Measurements from ENCODE around the gene BHLHE23.

BHLHE23 gene

GRCh38 chr20:62976886-62977285, 29.9 kb downstream of the BHLHE23 start:
- H3K4me3 ChIP-seq (ENCODE audit: low read length) = no peak overlapping the region
- no peak for TF ChIP-seq ZNF274 (IDR thresholded peaks at IDR 0.05; ENCODE audit: low read depth, low read length)

- H3K4me3 ChIP-seq (ENCODE audit: low read length) = no peak overlapping the region
- TF ChIP-seq ZNF274 (IDR thresholded peaks at IDR 0.05; ENCODE audit: low read depth, low read length) = no peak
These were observed 30.8 kb downstream of the BHLHE23 start for GRCh38 chr20:62975812-62976508.

- H3K4me3 ChIP-seq (ENCODE audit: low read length) = no peak overlapping the region
- no peak for TF ChIP-seq ZNF274 (IDR thresholded peaks at IDR 0.05; ENCODE audit: low read depth, low read length)
These were observed 31.5 kb downstream of the BHLHE23 start for GRCh38 chr20:62975251-62975760.

- no peak overlapping the region for H3K4me3 ChIP-seq (ENCODE audit: low read length)
- no peak for TF ChIP-seq ZNF274 (IDR thresholded peaks at IDR 0.05; ENCODE audit: low read depth, low read length)
These were observed 33.7 kb downstream of the BHLHE23 start for GRCh38 chr20:62972845-62973745.

GRCh38 chr20:62971950-62972844, 34.6 kb downstream of the BHLHE23 start:
- H3K4me3 ChIP-seq (ENCODE audit: low read length) = no peak overlapping the region
- no peak for TF ChIP-seq ZNF274 (IDR thresholded peaks at IDR 0.05; ENCODE audit: low read depth, low read length)

GRCh38 chr20:62971211-62971949, 35.4 kb downstream of the BHLHE23 start:
- no peak overlapping the region for H3K4me3 ChIP-seq (ENCODE audit: low read length)
- TF ChIP-seq ZNF274 (IDR thresholded peaks at IDR 0.05; ENCODE audit: low read depth, low read length) = no peak

GRCh38 chr20:62970307-62971210, 36.2 kb downstream of the BHLHE23 start:
- no peak for TF ChIP-seq ZNF274 (IDR thresholded peaks at IDR 0.05; ENCODE audit: low read depth, low read length)
- no peak overlapping the region for H3K4me3 ChIP-seq (ENCODE audit: low read length)

GRCh38 chr20:62969939-62970306, 36.8 kb downstream of the BHLHE23 start:
- H3K4me3 ChIP-seq (ENCODE audit: low read length) = no peak overlapping the region
- no peak for TF ChIP-seq ZNF274 (IDR thresholded peaks at IDR 0.05; ENCODE audit: low read depth, low read length)

GRCh38 chr20:62969179-62969760, 37.5 kb downstream of the BHLHE23 start:
- no peak for TF ChIP-seq ZNF274 (IDR thresholded peaks at IDR 0.05; ENCODE audit: low read depth, low read length)
- H3K4me3 ChIP-seq (ENCODE audit: low read length) = no peak overlapping the region

GRCh38 chr20:62968378-62969178, 38.2 kb downstream of the BHLHE23 start:
- TF ChIP-seq ZNF274 (IDR thresholded peaks at IDR 0.05; ENCODE audit: low read depth, low read length) = no peak
- no peak overlapping the region for H3K4me3 ChIP-seq (ENCODE audit: low read length)

GRCh38 chr20:62967628-62968351, 39.0 kb downstream of the BHLHE23 start:
- no peak overlapping the region for H3K4me3 ChIP-seq (ENCODE audit: low read length)
- TF ChIP-seq ZNF274 (IDR thresholded peaks at IDR 0.05; ENCODE audit: low read depth, low read length) = no peak

Data from GM08714 (cell line).